Measurements from ENCODE around the gene KCNK10.

DNA sequence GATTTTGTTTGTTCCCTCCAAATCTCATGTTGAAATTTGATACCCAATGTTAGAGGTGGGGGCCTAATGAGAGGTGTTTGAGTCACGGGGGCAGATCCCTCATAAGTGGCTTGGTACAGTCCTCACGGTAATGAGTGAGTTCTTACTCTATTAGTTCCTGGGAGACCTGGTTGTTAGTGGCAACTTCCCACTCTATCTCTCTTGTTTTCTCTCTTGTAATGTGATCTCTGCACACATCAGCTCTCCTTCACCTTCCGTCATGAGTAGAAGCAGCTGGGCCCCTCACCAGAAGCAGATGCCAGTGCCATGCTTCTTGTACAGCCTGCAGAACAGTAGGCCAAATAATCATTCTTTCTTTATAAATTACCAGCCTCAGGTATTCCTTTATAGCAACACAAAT, 29.6 kb upstream of the KCNK10 start:
- TF ChIP-seq CTCF (IDR thresholded peaks at IDR 0.05; ENCODE audit: borderline replicate concordance, extremely low read depth, low read length, poor library complexity, severe bottlenecking) (no peak), EZH2 (IDR thresholded peaks at IDR 0.05; ENCODE audit: borderline replicate concordance, low read depth, low read length, severe bottlenecking) (no peak)

Measured in DND-41 (cell line).